ENCODE results near the gene PDE7B. TPM values are rescaled to one million over a fixed set of nuclear protein-coding genes. Genes with fewer than 3 reads are reported as not detected.

Gene PDE7B
- total RNA-seq, 4 donors from 2014 or later = 7.8 to 13.7 (median 8.6) TPM

- no peak overlapping the region for H3K27ac ChIP-seq
- H3K27me3 ChIP-seq = no peaks in the 10 kb centered on the region
- H3K36me3 ChIP-seq = no peaks in the 10 kb centered on the region
- 96 to 97% methylated on average over 2 of the region's 2 CpGs for WGBS, 2 donors
- peaks cover 17 to 28% of the 10 kb centered on the region in 2 donors for H3K4me1 ChIP-seq
- intact Hi-C loops (cut with DNase I) = no loop called here
- H3K9me3 ChIP-seq = no peaks in the 10 kb centered on the region
- no peak for DNase-seq
- TF ChIP-seq POLR2A (IDR thresholded peaks at IDR 0.05) (no peak), CTCF (IDR thresholded peaks at IDR 0.05) (no peak)
- no peak overlapping the region for H3K4me3 ChIP-seq (replicated peaks in 1 of 3)
Observed at GRCh38 chr6:135996668-135997067, 145.2 kb downstream of the PDE7B start.

GRCh38 chr6:135999393-135999792 lies 147.9 kb downstream of the PDE7B start:
- no peaks in the 10 kb centered on the region for H3K27me3 ChIP-seq
- 98 to 100% methylated on average over 1 of the region's 1 CpG for WGBS, 2 donors
- peaks cover 10 to 16% of the 10 kb centered on the region in 2 donors for H3K4me1 ChIP-seq
- TF ChIP-seq POLR2A (IDR thresholded peaks at IDR 0.05) (no peak), CTCF (IDR thresholded peaks at IDR 0.05) (no peak)
- DNase-seq = no peak
- H3K4me3 ChIP-seq (replicated peaks in 1 of 3) = no peak overlapping the region
- H3K9me3 ChIP-seq = no peaks in the 10 kb centered on the region
- no peak overlapping the region for H3K27ac ChIP-seq
- intact Hi-C loops (cut with DNase I) = no loop called here
- H3K36me3 ChIP-seq = no peaks in the 10 kb centered on the region

- no peak for DNase-seq
- no peaks in the 10 kb centered on the region for H3K9me3 ChIP-seq
- WGBS, 2 donors = 91 to 92% methylated on average over 1 of the region's 1 CpG
- no peak overlapping the region for H3K4me3 ChIP-seq (replicated peaks in 1 of 3)
- H3K4me1 ChIP-seq = peaks cover 0 to 6% of the 10 kb centered on the region in 2 donors
- intact Hi-C loops (cut with DNase I) = no loop called here
- H3K27me3 ChIP-seq = no peaks in the 10 kb centered on the region
- no peaks in the 10 kb centered on the region for H3K36me3 ChIP-seq
- TF ChIP-seq CTCF (IDR thresholded peaks at IDR 0.05) (no peak), POLR2A (IDR thresholded peaks at IDR 0.05) (no peak)
- no peak overlapping the region for H3K27ac ChIP-seq
Observed at GRCh38 chr6:136007345-136007744, 155.8 kb downstream of the PDE7B start.

GRCh38 chr6:136011475-136011874 lies 160.0 kb downstream of the PDE7B start:
- TF ChIP-seq POLR2A (IDR thresholded peaks at IDR 0.05) (no peak), CTCF (IDR thresholded peaks at IDR 0.05) (no peak)
- no peak for DNase-seq
- H3K27me3 ChIP-seq = no peaks in the 10 kb centered on the region
- WGBS, 2 donors = 67 to 71% methylated on average over 2 of the region's 2 CpGs
- no peak overlapping the region for H3K27ac ChIP-seq
- H3K4me3 ChIP-seq (replicated peaks in 1 of 3) = no peak overlapping the region
- H3K4me1 ChIP-seq = peaks cover 0 to 8% of the 10 kb centered on the region in 2 donors
- no peaks in the 10 kb centered on the region for H3K9me3 ChIP-seq
- no peaks in the 10 kb centered on the region for H3K36me3 ChIP-seq
- intact Hi-C loops (cut with DNase I) = no loop called here

- DNase-seq = no peak
- intact Hi-C loops (cut with DNase I) = no loop called here
- Histone ChIP-seq H3K4me3 (replicated peaks in 1 of 3) (no peak overlapping the region), H3K4me1 (peaks cover 0 to 13% of the 10 kb centered on the region in 2 donors), H3K36me3 (no peaks in the 10 kb centered on the region), H3K27me3 (no peaks in the 10 kb centered on the region), H3K9me3 (no peaks in the 10 kb centered on the region), H3K27ac (no peak overlapping the region)
- TF ChIP-seq CTCF (IDR thresholded peaks at IDR 0.05) = no peak
- no peak for TF ChIP-seq POLR2A (IDR thresholded peaks at IDR 0.05)
- WGBS, 2 donors = 83 to 90% methylated on average over 1 of the region's 1 CpG
Observed at GRCh38 chr6:136012198-136012887, 160.8 kb downstream of the PDE7B start.

Data from thyroid gland (tissue), 4 donors.